HG02884 (cell line): ENCODE data around the gene MORC1.

Experiments
- ATAC-seq: cut with Tn5 transposase; IDR thresholded peaks from one replicate; pipeline ENCODE4 v1.9.1; 2021; ENCODE audit warnings: mild to moderate bottlenecking, moderate library complexity; ENCODE audit not compliant: unreplicated experiment

The MORC1 gene

DNA sequence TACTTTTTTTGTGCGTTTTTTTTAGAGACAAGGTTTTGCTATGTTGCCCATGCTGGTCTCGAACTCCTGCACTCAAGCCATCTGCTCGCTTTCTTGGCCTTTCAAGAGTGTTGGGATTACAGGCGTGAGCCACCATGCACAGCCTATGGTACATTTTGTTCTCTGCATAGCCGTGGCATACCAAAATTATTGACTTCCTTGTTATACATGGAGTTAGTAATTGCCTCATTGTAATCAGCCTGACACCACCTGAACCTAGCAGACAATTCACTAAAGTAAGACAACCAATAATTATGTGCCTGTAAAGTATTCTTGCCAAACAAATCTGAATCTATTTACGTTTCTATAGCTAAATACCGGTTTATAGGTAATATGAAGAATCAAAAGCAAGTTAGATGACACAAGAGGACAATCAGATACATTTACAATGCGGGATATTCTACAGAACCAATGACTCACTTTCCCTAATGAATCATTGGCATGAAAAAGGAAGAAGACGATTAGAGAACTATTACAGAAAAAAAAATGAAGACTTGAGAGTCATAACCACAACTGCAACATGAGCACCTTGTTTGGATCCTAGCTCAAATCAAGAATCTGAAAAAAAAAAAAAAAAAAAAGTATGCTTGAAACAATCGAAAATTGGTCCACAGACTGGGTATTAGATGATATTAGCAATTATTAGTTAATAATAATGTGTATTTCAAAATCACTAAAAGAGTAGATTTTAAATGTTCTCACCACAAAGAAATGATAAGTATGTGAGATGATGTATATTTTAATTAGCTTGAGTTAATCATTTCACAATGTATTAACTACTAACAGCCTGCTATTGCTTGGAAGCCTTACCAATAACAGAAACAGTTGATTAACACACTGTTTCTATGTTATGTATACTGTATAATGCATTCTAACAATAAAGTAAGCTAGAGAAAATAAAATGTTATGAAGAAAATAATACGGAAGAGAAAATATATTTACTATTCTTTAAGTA is 171.3 kb downstream of the MORC1 start:
- ATAC-seq: no peak

GRCh38 chr3:108940568-108941263 is 177.2 kb downstream of the MORC1 start:
- ATAC-seq: no peak

DNA sequence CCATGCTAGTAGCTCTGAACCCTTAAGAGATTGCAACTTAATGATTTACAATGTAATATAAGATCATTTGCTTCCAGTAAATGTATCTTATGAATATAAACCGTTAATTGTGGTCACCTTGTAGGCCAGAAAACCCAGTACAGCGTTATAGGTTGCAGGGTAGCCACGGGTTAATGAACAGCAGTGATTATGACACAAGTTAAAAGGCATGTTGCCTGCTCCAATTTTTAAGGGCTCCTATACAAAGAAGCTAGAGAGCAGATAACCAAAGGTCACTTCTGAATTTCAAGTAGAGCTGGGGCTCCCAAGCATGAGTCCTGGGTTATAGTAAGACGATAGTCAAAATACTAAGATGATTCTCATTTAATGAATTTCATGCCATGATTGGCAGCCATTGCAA is 177.8 kb downstream of the MORC1 start:
- ATAC-seq: no peak

GRCh38 chr3:108936924-108937689 is 180.8 kb downstream of the MORC1 start:
- no peak for ATAC-seq

- no peak for ATAC-seq
These were observed 186.9 kb downstream of the MORC1 start for GRCh38 chr3:108931035-108931434.

DNA sequence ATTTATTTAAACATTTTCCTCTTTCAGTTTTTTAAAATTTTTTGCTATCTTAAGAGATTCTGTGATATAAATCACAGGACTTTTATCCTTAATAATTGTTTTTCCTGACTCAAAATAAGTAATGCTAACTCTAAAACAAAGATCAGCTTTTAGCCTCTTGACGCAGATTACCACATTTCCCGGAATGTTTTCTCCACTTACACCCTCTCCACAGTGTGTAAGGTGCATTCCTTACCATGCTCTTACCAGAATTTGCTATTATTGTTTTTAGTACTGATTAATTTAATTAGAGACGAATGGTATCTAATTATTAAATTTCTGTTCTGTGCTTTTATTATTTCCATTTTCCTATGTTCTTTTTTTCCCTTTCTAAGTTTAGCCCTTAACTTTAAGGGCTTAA is 199.1 kb downstream of the MORC1 start:
- no peak for ATAC-seq

GRCh38 chr3:108914774-108915641 is 202.9 kb downstream of the MORC1 start:
- peak; percentile 94 for ATAC-seq

- no peak for ATAC-seq
These were observed 208.1 kb downstream of the MORC1 start for GRCh38 chr3:108909799-108910198.
